KMS-11 (cell line): ENCODE measurements around the gene CIB4.
A peak's percentile ranks its signal among the peaks of the same experiment; 100 is the strongest.

ENCODE experiments used
- H2AFZ ChIP-seq: fragments of 200-600 bp; sonication (generic); 2 replicates; pipeline ENCODE4 v1.6.1; 2016; ENCODE audit warnings: antibody characterized with exemption, mixed run types, low read depth
- H3K27ac ChIP-seq: fragments of 200-600 bp; sonication (generic); 2 replicates; pipeline ENCODE4 v1.6.1; 2016; ENCODE audit warnings: mild to moderate bottlenecking, mixed run types
- H3K27me3 ChIP-seq: fragments of 200-600 bp; sonication (generic); 2 replicates; pipeline ENCODE4 v1.6.1; 2017; ENCODE audit warnings: mild to moderate bottlenecking, low read depth, mixed run types, moderate library complexity; ENCODE audit not compliant: insufficient read depth
- H3K36me3 ChIP-seq: fragments of 200-600 bp; sonication (generic); 2 replicates; pipeline ENCODE4 v1.6.1; 2017; ENCODE audit warnings: mild to moderate bottlenecking, mixed run types; ENCODE audit not compliant: insufficient read depth
- H3K4me1 ChIP-seq: fragments of 200-600 bp; sonication (generic); 2 replicates; pipeline ENCODE4 v1.6.1; 2016; ENCODE audit warnings: mild to moderate bottlenecking, low read depth, mixed run types; ENCODE audit not compliant: poor library complexity, severe bottlenecking
- H3K4me2 ChIP-seq: fragments of 200-600 bp; sonication (generic); 2 replicates; pipeline ENCODE4 v1.7.0; 2016; ENCODE audit warnings: mild to moderate bottlenecking, mixed run types
- H3K4me3 ChIP-seq: fragments of 200-600 bp; sonication (generic); IDR thresholded peaks from 2 replicates; pipeline ENCODE4 v1.6.1; 2017; ENCODE audit warnings: low read depth, low read length, mixed read lengths; ENCODE audit not compliant: insufficient read depth
- H3K79me2 ChIP-seq: fragments of 200-600 bp; sonication (generic); 2 replicates; pipeline ENCODE4 v1.6.1; 2016; ENCODE audit warnings: low read depth, mixed run types; ENCODE audit not compliant: insufficient read depth
- H3K9ac ChIP-seq: fragments of 200-600 bp; sonication (generic); 2 replicates; pipeline ENCODE4 v1.6.1; 2016; ENCODE audit warnings: mild to moderate bottlenecking, mixed run types
- H4K20me1 ChIP-seq: fragments of 200-600 bp; sonication (generic); 2 replicates; pipeline ENCODE4 v1.6.1; 2016; ENCODE audit warnings: mild to moderate bottlenecking, mixed run types; ENCODE audit not compliant: insufficient read depth
- CTCF ChIP-seq: fragments of 200-600 bp; sonication (generic); conservative IDR thresholded peaks from 2 replicates; pipeline ENCODE4 v1.6.1; 2017; ENCODE audit warnings: low read depth, mild to moderate bottlenecking, antibody characterized with exemption, low read length, moderate library complexity, mixed read lengths

The CIB4 gene

GRCh38 chr2:26577442-26578112, 63.6 kb downstream of the CIB4 start:
- Histone ChIP-seq H3K27ac (no peak overlapping the region), H3K4me2 (no peak overlapping the region), H2AFZ (0 out of 2 replicates have a peak overlapping the region, but pooled peaks have one; percentile 18), H3K79me2 (no peaks in the 10 kb centered on the region), H3K4me3 (no peak overlapping the region), H4K20me1 (no peaks in the 10 kb centered on the region), H3K9ac (no peak overlapping the region), H3K4me1 (no peaks in the 10 kb centered on the region), H3K36me3 (no peaks in the 10 kb centered on the region), H3K27me3 (peaks cover 94% of the 10 kb centered on the region)
- TF ChIP-seq CTCF: peak; percentile 88

GRCh38 chr2:26576565-26577441, 64.4 kb downstream of the CIB4 start:
- no peak for TF ChIP-seq CTCF
- H2AFZ ChIP-seq: no peak overlapping the region
- H3K79me2 ChIP-seq: no peaks in the 10 kb centered on the region
- H3K4me3 ChIP-seq: no peak overlapping the region
- no peaks in the 10 kb centered on the region for H4K20me1 ChIP-seq
- no peak overlapping the region for H3K4me2 ChIP-seq
- no peaks in the 10 kb centered on the region for H3K4me1 ChIP-seq
- no peaks in the 10 kb centered on the region for H3K36me3 ChIP-seq
- H3K27ac ChIP-seq: no peak overlapping the region
- peaks cover 94% of the 10 kb centered on the region for H3K27me3 ChIP-seq
- no peak overlapping the region for H3K9ac ChIP-seq

GRCh38 chr2:26575836-26576564, 65.2 kb downstream of the CIB4 start:
- Histone ChIP-seq H3K4me1 (no peaks in the 10 kb centered on the region), H3K4me3 (no peak overlapping the region), H2AFZ (no peak overlapping the region), H3K27me3 (peaks cover 93% of the 10 kb centered on the region), H3K36me3 (no peaks in the 10 kb centered on the region), H3K4me2 (no peak overlapping the region), H4K20me1 (no peaks in the 10 kb centered on the region), H3K79me2 (no peaks in the 10 kb centered on the region), H3K27ac (no peak overlapping the region), H3K9ac (no peak overlapping the region)
- TF ChIP-seq CTCF: no peak

GRCh38 chr2:26574900-26575560, 66.1 kb downstream of the CIB4 start:
- H3K27ac ChIP-seq: no peak overlapping the region
- no peaks in the 10 kb centered on the region for H3K4me1 ChIP-seq
- H3K27me3 ChIP-seq: peaks cover 91% of the 10 kb centered on the region
- H4K20me1 ChIP-seq: no peaks in the 10 kb centered on the region
- H2AFZ ChIP-seq: no peak overlapping the region
- TF ChIP-seq CTCF: no peak
- H3K4me3 ChIP-seq: no peak overlapping the region
- no peaks in the 10 kb centered on the region for H3K36me3 ChIP-seq
- no peak overlapping the region for H3K9ac ChIP-seq
- H3K79me2 ChIP-seq: no peaks in the 10 kb centered on the region
- no peak overlapping the region for H3K4me2 ChIP-seq
